GM19455 (cell line): Measurements from ENCODE around the gene SMARCD3.

Experiments
- ATAC-seq: cut with Tn5 transposase; IDR thresholded peaks from one replicate; pipeline ENCODE4 v1.9.1; 2021; ENCODE audit not compliant: unreplicated experiment

Gene SMARCD3

GRCh38 chr7:151273651-151274390, 25.3 kb upstream of the SMARCD3 start:
- no peak for ATAC-seq

GRCh38 chr7:151272877-151273276, 24.4 kb upstream of the SMARCD3 start:
- no peak for ATAC-seq

GRCh38 chr7:151272405-151272804, 23.9 kb upstream of the SMARCD3 start:
- ATAC-seq: no peak

- ATAC-seq: no peak
Measured at GRCh38 chr7:151271699-151272355, 23.3 kb upstream of the SMARCD3 start.

GRCh38 chr7:151269511-151269910, 21.0 kb upstream of the SMARCD3 start:
- no peak for ATAC-seq

- no peak for ATAC-seq
Measured at GRCh38 chr7:151265351-151265931, 16.9 kb upstream of the SMARCD3 start.

- ATAC-seq: no peak
Measured at GRCh38 chr7:151264615-151265014, 16.1 kb upstream of the SMARCD3 start.

GRCh38 chr7:151261529-151261928, 13.0 kb upstream of the SMARCD3 start:
- ATAC-seq: no peak

- no peak for ATAC-seq
Measured at GRCh38 chr7:151260883-151261282, 12.4 kb upstream of the SMARCD3 start.

- no peak for ATAC-seq
Measured at GRCh38 chr7:151260471-151260870, 12.0 kb upstream of the SMARCD3 start.

- no peak for ATAC-seq
Measured at GRCh38 chr7:151257990-151258389, 9.5 kb upstream of the SMARCD3 start.

- no peak for ATAC-seq
Measured at GRCh38 chr7:151256410-151257045, 8.0 kb upstream of the SMARCD3 start.

GRCh38 chr7:151255390-151255789, 6.9 kb upstream of the SMARCD3 start:
- ATAC-seq: no peak

GRCh38 chr7:151254851-151255250, 6.4 kb upstream of the SMARCD3 start:
- ATAC-seq: no peak

- ATAC-seq: no peak
Measured at GRCh38 chr7:151254316-151254715, 5.8 kb upstream of the SMARCD3 start.

- no peak for ATAC-seq
Measured at GRCh38 chr7:151252961-151253711, 4.6 kb upstream of the SMARCD3 start.

- ATAC-seq: no peak
Measured at GRCh38 chr7:151252561-151252835, 4.0 kb upstream of the SMARCD3 start.

GRCh38 chr7:151251689-151252560, 3.4 kb upstream of the SMARCD3 start:
- ATAC-seq: no peak

- ATAC-seq: no peak
Measured at GRCh38 chr7:151251328-151251688, 2.8 kb upstream of the SMARCD3 start.
